HL-60 (cell line): Measurements from ENCODE around the gene KBTBD13.

Source experiments
- DNase-seq, 2 experiments: peaks; one replicate each; pipeline ENCODE4 v3.0.0-alpha.2; 2010 to 2020; ENCODE audit warnings: low read depth in 1 of 2, low spot score in 1 of 2
- H3K27ac ChIP-seq: fragments of 250-450 bp; sonication (Bioruptor Pico); replicated peaks from 2 replicates; pipeline ENCODE4 v1.5.1; 2020; ENCODE audit warnings: mild to moderate bottlenecking, moderate library complexity
- H3K27me3 ChIP-seq: fragments of 250-450 bp; sonication (Bioruptor Pico); 2 replicates; pipeline ENCODE4 v1.5.1; 2021; ENCODE audit warnings: mild to moderate bottlenecking, moderate library complexity; ENCODE audit not compliant: insufficient read depth, poor library complexity, severe bottlenecking
- H3K4me3 ChIP-seq: replicated peaks from 2 replicates; pipeline ENCODE4 v1.5.1; 2011; ENCODE audit warnings: mild to moderate bottlenecking, control low read depth, low read length; ENCODE audit not compliant: insufficient read depth
- GABPA ChIP-seq: IDR thresholded peaks from 2 replicates; pipeline ENCODE4 v1.6.1; 2012; ENCODE audit warnings: low read depth
- POLR2AphosphoS5 ChIP-seq: IDR thresholded peaks from 2 replicates; pipeline ENCODE4 v1.6.1; 2012; ENCODE audit warnings: low read depth
- SPI1 ChIP-seq: IDR thresholded peaks from 2 replicates; pipeline ENCODE4 v1.6.1; 2012; ENCODE audit warnings: low read depth, mild to moderate bottlenecking, borderline replicate concordance
- TF ChIP-seq, protein P1 (sequence below): IDR thresholded peaks from one replicate; pipeline ENCODE4 v1.5.1; 2011; ENCODE audit warnings: low read length, control low read depth, inconsistent platforms; ENCODE audit not compliant: insufficient read depth
- TF ChIP-seq, protein P2 (sequence below): IDR thresholded peaks from 2 replicates; pipeline ENCODE4 v1.6.1; 2012; ENCODE audit warnings: low read depth; ENCODE audit not compliant: insufficient replicate concordance

KBTBD13 gene

GRCh38 chr15:65062061-65062460, 14.5 kb upstream of the KBTBD13 start:
- TF ChIP-seq POLR2AphosphoS5 (no peak), GABPA (no peak), SPI1 (no peak)
- TF ChIP-seq, protein P1, sequence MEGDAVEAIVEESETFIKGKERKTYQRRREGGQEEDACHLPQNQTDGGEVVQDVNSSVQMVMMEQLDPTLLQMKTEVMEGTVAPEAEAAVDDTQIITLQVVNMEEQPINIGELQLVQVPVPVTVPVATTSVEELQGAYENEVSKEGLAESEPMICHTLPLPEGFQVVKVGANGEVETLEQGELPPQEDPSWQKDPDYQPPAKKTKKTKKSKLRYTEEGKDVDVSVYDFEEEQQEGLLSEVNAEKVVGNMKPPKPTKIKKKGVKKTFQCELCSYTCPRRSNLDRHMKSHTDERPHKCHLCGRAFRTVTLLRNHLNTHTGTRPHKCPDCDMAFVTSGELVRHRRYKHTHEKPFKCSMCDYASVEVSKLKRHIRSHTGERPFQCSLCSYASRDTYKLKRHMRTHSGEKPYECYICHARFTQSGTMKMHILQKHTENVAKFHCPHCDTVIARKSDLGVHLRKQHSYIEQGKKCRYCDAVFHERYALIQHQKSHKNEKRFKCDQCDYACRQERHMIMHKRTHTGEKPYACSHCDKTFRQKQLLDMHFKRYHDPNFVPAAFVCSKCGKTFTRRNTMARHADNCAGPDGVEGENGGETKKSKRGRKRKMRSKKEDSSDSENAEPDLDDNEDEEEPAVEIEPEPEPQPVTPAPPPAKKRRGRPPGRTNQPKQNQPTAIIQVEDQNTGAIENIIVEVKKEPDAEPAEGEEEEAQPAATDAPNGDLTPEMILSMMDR, result no peak
- TF ChIP-seq, protein P2, sequence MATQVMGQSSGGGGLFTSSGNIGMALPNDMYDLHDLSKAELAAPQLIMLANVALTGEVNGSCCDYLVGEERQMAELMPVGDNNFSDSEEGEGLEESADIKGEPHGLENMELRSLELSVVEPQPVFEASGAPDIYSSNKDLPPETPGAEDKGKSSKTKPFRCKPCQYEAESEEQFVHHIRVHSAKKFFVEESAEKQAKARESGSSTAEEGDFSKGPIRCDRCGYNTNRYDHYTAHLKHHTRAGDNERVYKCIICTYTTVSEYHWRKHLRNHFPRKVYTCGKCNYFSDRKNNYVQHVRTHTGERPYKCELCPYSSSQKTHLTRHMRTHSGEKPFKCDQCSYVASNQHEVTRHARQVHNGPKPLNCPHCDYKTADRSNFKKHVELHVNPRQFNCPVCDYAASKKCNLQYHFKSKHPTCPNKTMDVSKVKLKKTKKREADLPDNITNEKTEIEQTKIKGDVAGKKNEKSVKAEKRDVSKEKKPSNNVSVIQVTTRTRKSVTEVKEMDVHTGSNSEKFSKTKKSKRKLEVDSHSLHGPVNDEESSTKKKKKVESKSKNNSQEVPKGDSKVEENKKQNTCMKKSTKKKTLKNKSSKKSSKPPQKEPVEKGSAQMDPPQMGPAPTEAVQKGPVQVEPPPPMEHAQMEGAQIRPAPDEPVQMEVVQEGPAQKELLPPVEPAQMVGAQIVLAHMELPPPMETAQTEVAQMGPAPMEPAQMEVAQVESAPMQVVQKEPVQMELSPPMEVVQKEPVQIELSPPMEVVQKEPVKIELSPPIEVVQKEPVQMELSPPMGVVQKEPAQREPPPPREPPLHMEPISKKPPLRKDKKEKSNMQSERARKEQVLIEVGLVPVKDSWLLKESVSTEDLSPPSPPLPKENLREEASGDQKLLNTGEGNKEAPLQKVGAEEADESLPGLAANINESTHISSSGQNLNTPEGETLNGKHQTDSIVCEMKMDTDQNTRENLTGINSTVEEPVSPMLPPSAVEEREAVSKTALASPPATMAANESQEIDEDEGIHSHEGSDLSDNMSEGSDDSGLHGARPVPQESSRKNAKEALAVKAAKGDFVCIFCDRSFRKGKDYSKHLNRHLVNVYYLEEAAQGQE, result no peak
- Histone ChIP-seq H3K27me3 (peaks cover 14% of the 10 kb centered on the region), H3K4me3 (no peak overlapping the region), H3K27ac (no peak overlapping the region)
- DNase-seq, result no peak

DNA sequence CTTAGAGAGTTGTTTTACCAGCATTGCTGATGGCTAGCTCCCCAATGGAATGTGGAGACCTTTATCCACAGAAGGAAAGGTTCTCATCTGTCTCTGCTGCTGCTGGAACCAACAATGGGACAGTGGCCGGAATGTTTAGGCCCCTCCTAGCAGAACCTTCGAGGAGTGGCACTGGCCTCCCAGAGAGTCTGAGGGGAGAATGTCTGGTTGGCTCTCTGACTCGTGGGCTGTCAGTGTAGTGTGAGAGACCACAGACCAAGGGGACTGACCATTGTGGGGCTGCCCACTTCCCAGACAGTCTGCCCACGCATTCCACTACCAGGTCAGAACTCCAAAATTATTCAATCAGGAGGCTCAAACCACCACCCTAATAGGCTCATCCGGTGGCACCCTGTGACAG, 13.8 kb upstream of the KBTBD13 start:
- no peak overlapping the region for H3K4me3 ChIP-seq
- TF ChIP-seq GABPA, result no peak
- TF ChIP-seq POLR2AphosphoS5, result no peak
- TF ChIP-seq, protein P2, result no peak
- no peak for TF ChIP-seq SPI1
- TF ChIP-seq, protein P1, result no peak
- no peak overlapping the region for H3K27ac ChIP-seq
- peaks cover 19% of the 10 kb centered on the region for H3K27me3 ChIP-seq
- no peak for DNase-seq

DNA sequence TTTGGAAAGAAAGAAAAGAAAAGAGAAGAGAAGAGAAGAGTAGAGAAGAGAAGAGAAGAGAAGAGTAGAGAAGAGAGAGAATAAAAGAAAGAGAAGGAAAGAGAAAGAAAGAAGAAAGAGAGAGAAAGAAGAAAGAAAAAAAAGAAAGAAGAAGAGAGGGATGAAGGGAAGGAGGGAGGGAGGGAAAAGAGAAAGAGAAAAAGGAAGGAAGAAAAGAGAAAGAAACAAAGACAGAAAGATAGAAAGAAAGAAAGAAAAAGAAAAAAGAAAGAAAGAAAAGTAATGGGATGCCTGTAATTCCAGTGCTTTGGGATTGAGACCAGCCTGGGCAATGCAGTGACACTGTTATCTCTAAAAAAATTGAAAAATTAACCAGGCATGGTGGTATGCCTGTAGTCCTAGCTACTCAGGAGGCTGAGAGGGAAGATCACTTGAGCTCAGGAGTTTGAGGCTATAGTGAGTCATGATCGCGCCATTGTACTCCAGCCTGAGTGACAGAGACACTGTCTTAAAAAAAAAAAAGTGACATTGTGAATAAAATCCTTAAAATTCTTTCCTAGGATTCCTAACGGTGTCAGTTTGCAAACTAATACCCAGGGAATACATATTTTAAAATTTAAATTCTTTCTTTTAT, 10.4 kb upstream of the KBTBD13 start:
- H3K4me3 ChIP-seq, result no peak overlapping the region
- TF ChIP-seq GABPA, result no peak
- no peak for DNase-seq
- H3K27me3 ChIP-seq, result peaks cover 27% of the 10 kb centered on the region
- no peak overlapping the region for H3K27ac ChIP-seq

DNA sequence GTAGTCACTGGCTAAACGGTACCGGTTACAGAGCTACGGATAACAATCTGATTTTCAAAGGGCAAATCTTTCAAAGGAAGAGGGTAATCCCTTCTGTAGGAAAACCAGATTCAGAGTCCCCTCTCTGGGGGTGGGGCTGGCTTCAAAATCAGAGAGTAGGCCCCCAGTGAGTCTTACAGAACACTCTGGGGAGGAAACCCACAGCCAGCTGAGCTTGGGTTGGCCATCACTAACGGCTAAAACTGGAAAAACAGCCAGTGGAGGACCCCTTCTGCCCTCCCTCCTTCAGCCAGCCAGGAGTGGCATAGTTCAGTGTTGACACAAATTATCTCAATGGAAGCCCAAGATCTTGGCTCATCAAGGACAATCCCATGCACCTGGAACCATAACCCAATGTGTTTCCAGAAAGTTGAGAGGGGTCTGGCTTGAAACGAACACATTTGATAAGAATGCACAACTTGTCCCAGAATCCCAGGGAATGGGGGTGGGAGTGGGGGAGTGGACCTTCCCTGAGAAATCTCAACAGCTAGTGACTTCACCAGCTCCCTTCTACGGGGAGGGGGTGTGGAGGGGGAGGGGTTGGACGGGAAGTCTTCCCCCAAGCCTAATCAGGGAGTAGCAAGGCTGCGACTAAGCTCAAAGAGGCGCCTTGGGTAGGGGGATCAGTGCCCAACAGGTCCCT, 9.8 kb upstream of the KBTBD13 start:
- H3K4me3 ChIP-seq, result no peak overlapping the region
- no peak for DNase-seq
- H3K27ac ChIP-seq, result no peak overlapping the region
- TF ChIP-seq GABPA (no peak), POLR2AphosphoS5 (no peak), SPI1 (no peak)
- TF ChIP-seq, protein P2, result no peak
- TF ChIP-seq, protein P1, result no peak
- H3K27me3 ChIP-seq, result peaks cover 27% of the 10 kb centered on the region
